HepG2 (cell line): ENCODE data around the gene WRAP73. TPM values are rescaled to one million over a fixed set of nuclear protein-coding genes. Genes with fewer than 3 reads are reported as not detected.

Source experiments
- ATAC-seq: fragments of 200-7000 bp; cut with Tn5 transposase; 3 replicates; pipeline ENCODE4 v1.9.1; 2020; ENCODE audit warnings: mild to moderate bottlenecking, moderate library complexity
- BruUV-seq: library from RNA; stranded (reverse); fragments of 400-500 nt; replicated peaks from 2 replicates; lab custom pipeline; 2021; lab: Mats Ljungman, UMichigan
- CTCF ChIA-PET: fragments of 300-600 bp; formaldehyde crosslinking; extraction: SDS; loops from one replicate; lab custom pipeline; 2021; ENCODE audit warnings: low total read pairs, inconsistent platforms, low intra/inter-chr PET ratio; lab: Yijun Ruan, JAX
- POLR2A ChIA-PET: fragments of 350-600 bp; sonication (Branson Sonifier 250); formaldehyde crosslinking; loops from one replicate; lab custom pipeline; 2020; ENCODE audit warnings: antibody characterized with exemption, inconsistent platforms; lab: Yijun Ruan, JAX
- DNase-seq: peaks from one replicate; pipeline ENCODE4 v3.0.0-alpha.2; 2015; ENCODE audit warnings: low spot score
- FAIRE-seq: peaks from 3 replicates; lab custom pipeline; 2011; peaks lifted over from hg19 to GRCh38; lab: Jason Lieb, UNC
- H2AFZ ChIP-seq: one replicate; pipeline ENCODE4 v1.6.1; 2011; ENCODE audit warnings: low read length, inconsistent platforms
- H3K27ac ChIP-seq: fragments of 300-600 bp; 3 replicates; pipeline ENCODE4 v1.8.0; 2011; ENCODE audit warnings: mixed run types, mild to moderate bottlenecking, mixed read lengths, low read length, inconsistent platforms; ENCODE audit not compliant: insufficient read depth; ENCODE audit errors: extremely low read length
- H3K27me3 ChIP-seq, 2 experiments: fragments of 200-600 bp in 1 of 2; 2 replicates in 1 of 2; 3 replicates in 1 of 2; pipeline versions ENCODE4 v1.6.0 to v1.8.0; 2011; ENCODE audit warnings: low read length in 2 of 2, mild to moderate bottlenecking in 2 of 2, moderate library complexity in 2 of 2, inconsistent platforms in 1 of 2; ENCODE audit not compliant: insufficient read depth in 2 of 2, control insufficient read depth in 1 of 2
- H3K36me3 ChIP-seq, 2 experiments: fragments of 200-600 bp in 1 of 2; replicated peaks in 1 of 2; 2 replicates in 1 of 2; 3 replicates in 1 of 2; pipeline versions ENCODE4 v1.5.1 to v1.8.0; 2011; ENCODE audit warnings: low read length in 2 of 2, inconsistent platforms in 1 of 2; ENCODE audit not compliant: insufficient read depth in 2 of 2, control insufficient read depth in 1 of 2
- H3K4me1 ChIP-seq: 2 replicates; pipeline ENCODE4 v1.5.1; 2012; ENCODE audit warnings: low read length, inconsistent platforms; ENCODE audit not compliant: insufficient read depth
- H3K4me2 ChIP-seq: 2 replicates; pipeline ENCODE4 v1.6.0; 2011; ENCODE audit warnings: low read depth, low read length, inconsistent platforms
- H3K4me3 ChIP-seq, 3 experiments: fragments of 200-600 bp in 1 of 3; sonication (generic), shearing (Covaris generic) in 1 of 3; replicated peaks in 1 of 3; 2 replicates each; pipeline ENCODE4 v1.5.1; 2011 to 2016; ENCODE audit warnings: low read length in 3 of 3, inconsistent platforms in 2 of 3, low read depth in 2 of 3, mild to moderate bottlenecking in 2 of 3, control low read depth in 1 of 3, mixed read lengths in 1 of 3; ENCODE audit not compliant: insufficient read depth in 1 of 3
- H3K79me2 ChIP-seq: one replicate; pipeline ENCODE4 v1.6.1; 2011; ENCODE audit warnings: low read length, inconsistent platforms; ENCODE audit not compliant: insufficient read depth
- H3K9ac ChIP-seq: 2 replicates; pipeline ENCODE4 v1.6.0; 2011; ENCODE audit warnings: mild to moderate bottlenecking, low read depth, low read length, inconsistent platforms; ENCODE audit not compliant: insufficient read depth
- H3K9me3 ChIP-seq: 2 replicates; pipeline ENCODE4 v1.5.1; 2012; ENCODE audit warnings: mild to moderate bottlenecking, low read length
- H4K20me1 ChIP-seq: 2 replicates; pipeline ENCODE4 v1.6.0; 2011; ENCODE audit warnings: inconsistent platforms, mild to moderate bottlenecking, low read length, moderate library complexity; ENCODE audit not compliant: insufficient read depth
- BRCA1 ChIP-seq: sonication (generic); formaldehyde crosslinking; IDR thresholded peaks from 2 replicates; pipeline ENCODE4 v1.4.0; 2020; ENCODE audit warnings: missing genetic modification reagents
- CENPX ChIP-seq: sonication (generic); formaldehyde crosslinking; IDR thresholded peaks from 2 replicates; pipeline ENCODE4 v1.9.0; 2021; ENCODE audit warnings: mild to moderate bottlenecking, missing genetic modification reagents, moderate library complexity
- GPBP1L1 ChIP-seq: sonication (generic); formaldehyde crosslinking; IDR thresholded peaks from 2 replicates; pipeline ENCODE4 v1.5.0; 2020; ENCODE audit warnings: mild to moderate bottlenecking, missing genetic modification reagents
- HNRNPUL1 ChIP-seq: fragments of 200-400 bp; formaldehyde crosslinking; IDR thresholded peaks from 2 replicates; pipeline ENCODE4 v1.6.1; 2017; ENCODE audit warnings: low read depth, mild to moderate bottlenecking, low read length, moderate library complexity
- MEIS2 ChIP-seq: sonication (generic); formaldehyde crosslinking; IDR thresholded peaks from 2 replicates; pipeline ENCODE4 v1.9.0; 2021; ENCODE audit warnings: mild to moderate bottlenecking, missing genetic modification reagents
- MXD4 ChIP-seq: IDR thresholded peaks from 2 replicates; pipeline ENCODE4 v1.6.1; 2016; ENCODE audit warnings: mild to moderate bottlenecking, missing biosample characterization, missing genetic modification reagents
- NCOA2 ChIP-seq: sonication (generic); formaldehyde crosslinking; IDR thresholded peaks from 2 replicates; pipeline ENCODE4 v1.8.0; 2022; ENCODE audit warnings: inconsistent platforms
- PHF20 ChIP-seq: sonication (generic); formaldehyde crosslinking; IDR thresholded peaks from 2 replicates; pipeline ENCODE4 v1.5.0; 2020; ENCODE audit warnings: mild to moderate bottlenecking, missing genetic modification reagents
- SRSF4 ChIP-seq: fragments of 200-400 bp; formaldehyde crosslinking; IDR thresholded peaks from one replicate; pipeline ENCODE4 v1.6.1; 2018; ENCODE audit warnings: mild to moderate bottlenecking, low read depth, low read length, moderate library complexity; ENCODE audit not compliant: poor library complexity, severe bottlenecking
- ZFX ChIP-seq: sonication (generic); formaldehyde crosslinking; IDR thresholded peaks from 2 replicates; pipeline ENCODE4 v1.4.0; 2020; ENCODE audit warnings: mild to moderate bottlenecking, low read depth, missing genetic modification reagents, moderate library complexity
- ZMYM4 ChIP-seq: sonication (generic); formaldehyde crosslinking; IDR thresholded peaks from 2 replicates; pipeline ENCODE4 v1.8.1; 2023; ENCODE audit warnings: mild to moderate bottlenecking, missing genetic modification reagents
- ZNF383 ChIP-seq: sonication (generic); formaldehyde crosslinking; IDR thresholded peaks from 2 replicates; pipeline ENCODE4 v1.4.0; 2020; ENCODE audit warnings: missing genetic modification reagents, mild to moderate bottlenecking, borderline replicate concordance
- ZNF782 ChIP-seq: sonication (generic); formaldehyde crosslinking; IDR thresholded peaks from 2 replicates; pipeline ENCODE4 v1.4.0; 2020; ENCODE audit warnings: missing genetic modification reagents, mild to moderate bottlenecking, borderline replicate concordance
- ZSCAN31 ChIP-seq: sonication (generic); formaldehyde crosslinking; IDR thresholded peaks from 2 replicates; pipeline ENCODE4 v1.5.0; 2020; ENCODE audit warnings: low read depth, mild to moderate bottlenecking, missing genetic modification reagents
- WGBS: methylation state at CpG from one replicate; pipeline ENCODE4 v1.1.6; 2017; ENCODE audit warnings: low lambda C conversion rate; 5-methylcytosine and 5-hydroxymethylcytosine counted together
- in situ Hi-C: cut with HindIII; loops from 2 replicates; pipeline ENCODE4 v1.10.0; 2017; ENCODE audit warnings: low pct_unique_long_range_greater_than_20kb; ENCODE audit not compliant: extremely low pct_ligation_motif_present
- intact Hi-C: fragments of 100-400 bp; cut with micrococcal nuclease; formaldehyde crosslinking; loops from one replicate; pipeline ENCODE4 v1.10.0; 2022; ENCODE audit not compliant: unreplicated experiment
- polyA plus RNA-seq, 8 experiments: library from polyadenylated mRNA; depleted of rRNA in 3 of 8; stranded (reverse) in 7 of 8; unstranded in 1 of 8; fragments of >200 nt; fragmentation: Illumina TruSeq in 4 of 8; extraction: Trizol in 4 of 8; gene quantifications; 2 replicates each; pipeline versions ENCODE4 v1.2.1 to v1.2.3, GENCODE V29; 2011 to 2016; ENCODE audit warnings: low read depth in 4 of 8, missing spikeins in 1 of 8, mixed read lengths in 1 of 8; ENCODE audit not compliant: insufficient read depth in 1 of 8
- total RNA-seq, 5 experiments: library from RNA; depleted of rRNA; stranded (reverse); fragments of >200 nt; fragmentation: Illumina TruSeq; extraction: Trizol; gene quantifications; 2 replicates each; pipeline ENCODE4 v1.2.3, GENCODE V29; 2016; ENCODE audit warnings: low read depth in 1 of 5
- TF ChIP-seq, protein P1 (sequence below): sonication (generic); formaldehyde crosslinking; IDR thresholded peaks from 2 replicates; pipeline ENCODE4 v1.8.0; 2022; ENCODE audit warnings: missing genetic modification reagents, mild to moderate bottlenecking, moderate library complexity, borderline replicate concordance
- TF ChIP-seq, protein P2 (sequence below): sonication (generic); formaldehyde crosslinking; IDR thresholded peaks from 2 replicates; pipeline ENCODE4 v1.4.0; 2020; ENCODE audit warnings: mild to moderate bottlenecking, low read depth, missing genetic modification reagents
- TF ChIP-seq, protein P3 (sequence below): sonication (generic); formaldehyde crosslinking; IDR thresholded peaks from 2 replicates; pipeline ENCODE4 v1.8.1; 2023; ENCODE audit warnings: mild to moderate bottlenecking, inconsistent platforms, moderate library complexity, missing genetic modification reagents, borderline replicate concordance

WRAP73 gene
- total and polyA plus RNA-seq, 2 of the 13 experiments (the other 11 are each of a cell fraction or from before 2014, with no cell fraction given), result 18.1 to 40.4 TPM

- Histone ChIP-seq H3K27me3 (peaks cover 35 to 83% of the 10 kb centered on the region in 2 experiments), H3K36me3 (no peaks in the 10 kb centered on the region), H3K4me1 (peaks cover 23% of the 10 kb centered on the region), H3K9me3 (no peaks in the 10 kb centered on the region), H3K79me2 (no peaks in the 10 kb centered on the region), H2AFZ (no peak overlapping the region), H3K4me2 (no peak overlapping the region)
- WGBS, result 29% methylated on average over 11 of the region's 31 CpGs
- ChIA-PET CTCF (no interaction called here), POLR2A (no interaction called here)
- FAIRE-seq, result no peak
- intact Hi-C loops, result no loop called here
- DNase-seq, result no peak
- TF ChIP-seq ZFX (CRISPR knock-in tag) (no peak), PHF20 (CRISPR knock-in tag) (no peak), ZNF782 (CRISPR knock-in tag) (no peak), SRSF4 (no peak), BRCA1 (no peak), ZNF383 (CRISPR knock-in tag) (no peak), HNRNPUL1 (no peak), GPBP1L1 (CRISPR knock-in tag) (no peak), ZSCAN31 (no peak), MEIS2 (CRISPR knock-in tag) (no peak), NCOA2 (no peak), CENPX (CRISPR knock-in tag) (no peak), ZMYM4 (CRISPR knock-in tag) (no peak), MXD4 (CRISPR knock-in tag) (no peak)
- TF ChIP-seq, protein P1, sequence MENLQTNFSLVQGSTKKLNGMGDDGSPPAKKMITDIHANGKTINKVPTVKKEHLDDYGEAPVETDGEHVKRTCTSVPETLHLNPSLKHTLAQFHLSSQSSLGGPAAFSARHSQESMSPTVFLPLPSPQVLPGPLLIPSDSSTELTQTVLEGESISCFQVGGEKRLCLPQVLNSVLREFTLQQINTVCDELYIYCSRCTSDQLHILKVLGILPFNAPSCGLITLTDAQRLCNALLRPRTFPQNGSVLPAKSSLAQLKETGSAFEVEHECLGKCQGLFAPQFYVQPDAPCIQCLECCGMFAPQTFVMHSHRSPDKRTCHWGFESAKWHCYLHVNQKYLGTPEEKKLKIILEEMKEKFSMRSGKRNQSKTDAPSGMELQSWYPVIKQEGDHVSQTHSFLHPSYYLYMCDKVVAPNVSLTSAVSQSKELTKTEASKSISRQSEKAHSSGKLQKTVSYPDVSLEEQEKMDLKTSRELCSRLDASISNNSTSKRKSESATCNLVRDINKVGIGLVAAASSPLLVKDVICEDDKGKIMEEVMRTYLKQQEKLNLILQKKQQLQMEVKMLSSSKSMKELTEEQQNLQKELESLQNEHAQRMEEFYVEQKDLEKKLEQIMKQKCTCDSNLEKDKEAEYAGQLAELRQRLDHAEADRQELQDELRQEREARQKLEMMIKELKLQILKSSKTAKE (CRISPR knock-in tag), result no peak
- TF ChIP-seq, protein P2, sequence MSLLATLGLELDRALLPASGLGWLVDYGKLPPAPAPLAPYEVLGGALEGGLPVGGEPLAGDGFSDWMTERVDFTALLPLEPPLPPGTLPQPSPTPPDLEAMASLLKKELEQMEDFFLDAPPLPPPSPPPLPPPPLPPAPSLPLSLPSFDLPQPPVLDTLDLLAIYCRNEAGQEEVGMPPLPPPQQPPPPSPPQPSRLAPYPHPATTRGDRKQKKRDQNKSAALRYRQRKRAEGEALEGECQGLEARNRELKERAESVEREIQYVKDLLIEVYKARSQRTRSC (CRISPR knock-in tag), result no peak
- TF ChIP-seq, protein P3, sequence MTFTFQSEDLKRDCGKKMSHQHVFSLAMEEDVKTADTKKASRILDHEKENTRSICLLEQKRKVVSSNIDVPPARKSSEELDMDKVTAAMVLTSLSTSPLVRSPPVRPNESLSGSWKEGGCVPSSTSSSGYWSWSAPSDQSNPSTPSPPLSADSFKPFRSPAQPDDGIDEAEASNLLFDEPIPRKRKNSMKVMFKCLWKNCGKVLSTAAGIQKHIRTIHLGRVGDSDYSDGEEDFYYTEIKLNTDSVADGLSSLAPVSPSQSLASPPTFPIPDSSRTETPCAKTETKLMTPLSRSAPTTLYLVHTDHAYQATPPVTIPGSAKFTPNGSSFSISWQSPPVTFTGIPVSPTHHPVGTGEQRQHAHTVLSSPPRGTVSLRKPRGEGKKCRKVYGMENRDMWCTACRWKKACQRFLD, result no peak
- TF ChIP-seq, all 625 proteins: peak for 0
- no peak for ATAC-seq
- in situ Hi-C loops, result no loop called here
- Histone ChIP-seq H3K4me3 (no peak overlapping the region), H3K9ac (no peak overlapping the region), H3K27ac (no peak overlapping the region), H4K20me1 (no peaks in the 10 kb centered on the region; the same call in 1 of the 2 replicates)
- BruUV-seq, result no TSS peak
These were observed 55.1 kb downstream of the WRAP73 start for GRCh38 chr1:3594706-3595377.
